Measurements from ENCODE around the gene HERPUD1. TPM values are rescaled to one million over a fixed set of nuclear protein-coding genes. Genes with fewer than 3 reads are reported as not detected.
A peak's percentile ranks its signal among the peaks of the same experiment; 100 is the strongest.

Gene HERPUD1
- total RNA-seq, 3 donors from 2014 or later (not counting 1 experiment from before 2014, with no cell fraction given), result 181 to 266 (median 243) TPM

DNA sequence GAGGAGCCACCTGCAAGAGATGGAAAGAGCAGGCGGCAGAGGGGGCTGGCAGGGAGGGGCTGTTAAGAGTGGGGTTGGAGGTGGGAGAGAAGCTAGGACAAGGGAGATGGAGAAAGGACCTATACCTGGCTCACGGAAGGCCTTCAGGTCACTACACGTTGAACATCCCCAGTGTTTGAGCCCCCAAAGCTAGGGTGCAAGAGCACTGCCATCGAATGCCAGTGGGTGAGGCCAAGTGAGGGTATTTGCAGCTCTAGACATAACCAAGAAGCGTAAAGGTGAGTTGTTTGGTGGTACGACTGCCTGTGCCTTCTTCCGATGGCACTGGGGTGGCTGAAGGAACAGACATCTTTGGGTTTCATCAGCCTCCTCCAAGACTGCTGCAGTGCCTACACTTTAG, 17.0 kb upstream of the HERPUD1 start:
- Histone ChIP-seq H3K36me3 (ENCODE audit: control insufficient read depth, insufficient read depth, low read length) (no peaks in the 10 kb centered on the region), H3K4me1 (ENCODE audit: control insufficient read depth, insufficient read depth, low read length) (peaks cover 57% of the 10 kb centered on the region), H3K27me3 (ENCODE audit: control insufficient read depth, insufficient read depth, low read length) (no peaks in the 10 kb centered on the region), H3K27ac (ENCODE audit: low read length) (no peak overlapping the region), H3K9me3 (ENCODE audit: control insufficient read depth, insufficient read depth, low read length) (no peaks in the 10 kb centered on the region), H3K4me3 (ENCODE audit: low read length) (no peak overlapping the region)
- intact Hi-C loops (cut with micrococcal nuclease), result no loop called here
- Mint-ChIP-seq H3K27me3 (ENCODE audit: low read depth in 2 of 2) (peaks cover 33 to 36% of the 10 kb centered on the region in 2 donors), H3K4me3 (no peak overlapping the region), H3K4me1 (peaks cover 9 to 25% of the 10 kb centered on the region in 2 donors), H3K36me3 (no peaks in the 10 kb centered on the region), H3K27ac (no peak overlapping the region), H3K9me3 (no peaks in the 10 kb centered on the region)
- ATAC-seq (no peak), DNase-seq (no peak)
- WGBS (ENCODE audit: insufficient coverage), result 92% methylated on average over 7 of the region's 7 CpGs
- TF ChIP-seq, protein P1, sequence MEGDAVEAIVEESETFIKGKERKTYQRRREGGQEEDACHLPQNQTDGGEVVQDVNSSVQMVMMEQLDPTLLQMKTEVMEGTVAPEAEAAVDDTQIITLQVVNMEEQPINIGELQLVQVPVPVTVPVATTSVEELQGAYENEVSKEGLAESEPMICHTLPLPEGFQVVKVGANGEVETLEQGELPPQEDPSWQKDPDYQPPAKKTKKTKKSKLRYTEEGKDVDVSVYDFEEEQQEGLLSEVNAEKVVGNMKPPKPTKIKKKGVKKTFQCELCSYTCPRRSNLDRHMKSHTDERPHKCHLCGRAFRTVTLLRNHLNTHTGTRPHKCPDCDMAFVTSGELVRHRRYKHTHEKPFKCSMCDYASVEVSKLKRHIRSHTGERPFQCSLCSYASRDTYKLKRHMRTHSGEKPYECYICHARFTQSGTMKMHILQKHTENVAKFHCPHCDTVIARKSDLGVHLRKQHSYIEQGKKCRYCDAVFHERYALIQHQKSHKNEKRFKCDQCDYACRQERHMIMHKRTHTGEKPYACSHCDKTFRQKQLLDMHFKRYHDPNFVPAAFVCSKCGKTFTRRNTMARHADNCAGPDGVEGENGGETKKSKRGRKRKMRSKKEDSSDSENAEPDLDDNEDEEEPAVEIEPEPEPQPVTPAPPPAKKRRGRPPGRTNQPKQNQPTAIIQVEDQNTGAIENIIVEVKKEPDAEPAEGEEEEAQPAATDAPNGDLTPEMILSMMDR (IDR thresholded peaks at IDR 0.05), result no peak

DNA sequence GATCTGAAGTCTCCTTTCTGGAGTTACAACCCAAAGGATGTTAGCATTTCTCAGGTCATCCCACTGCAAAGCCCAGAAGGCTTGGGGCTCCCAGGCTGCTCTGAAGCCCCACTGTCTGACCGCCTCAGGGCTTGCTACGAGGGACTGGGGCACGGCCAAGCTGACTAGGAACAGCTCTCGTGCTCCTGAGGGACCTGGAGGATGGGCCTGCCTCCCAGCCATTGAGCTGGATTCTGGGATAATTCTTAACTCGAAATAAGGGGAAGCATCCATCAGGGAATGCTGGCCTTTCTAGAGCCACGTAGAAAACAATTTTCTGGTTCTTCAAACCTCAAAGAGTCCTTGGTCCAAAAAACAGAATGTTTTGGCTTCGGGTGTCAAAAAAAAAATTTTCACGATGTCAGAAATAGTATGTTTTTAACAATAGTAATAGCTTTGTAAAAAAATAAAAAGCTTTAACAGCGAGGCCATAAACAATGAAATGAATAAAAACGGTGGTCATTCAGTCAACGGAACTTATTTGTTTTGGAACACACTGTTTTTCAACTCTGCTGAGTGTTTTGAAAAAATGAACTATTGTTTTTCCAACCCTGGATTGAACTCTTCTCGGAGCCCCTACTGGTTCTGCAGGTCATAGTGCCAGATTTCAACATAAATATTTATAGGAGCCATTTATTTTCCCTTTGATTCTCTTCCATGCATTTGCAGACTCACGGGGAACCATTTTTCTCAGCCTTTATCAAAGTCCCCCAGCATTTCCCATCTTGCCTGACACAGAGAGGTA, 16.4 kb upstream of the HERPUD1 start:
- ATAC-seq, result no peak
- Histone ChIP-seq H3K27me3 (ENCODE audit: control insufficient read depth, insufficient read depth, low read length) (no peaks in the 10 kb centered on the region), H3K4me3 (ENCODE audit: low read length) (no peak overlapping the region), H3K9me3 (ENCODE audit: control insufficient read depth, insufficient read depth, low read length) (no peaks in the 10 kb centered on the region), H3K27ac (ENCODE audit: low read length) (peak overlapping the region; percentile 92), H3K36me3 (ENCODE audit: control insufficient read depth, insufficient read depth, low read length) (no peaks in the 10 kb centered on the region), H3K4me1 (ENCODE audit: control insufficient read depth, insufficient read depth, low read length) (peaks cover 51% of the 10 kb centered on the region)
- Mint-ChIP-seq H3K4me3 (no peak overlapping the region), H3K9me3 (no peaks in the 10 kb centered on the region), H3K27ac (no peak overlapping the region), H3K4me1 (peaks cover 9 to 25% of the 10 kb centered on the region in 2 donors), H3K36me3 (no peaks in the 10 kb centered on the region), H3K27me3 (ENCODE audit: low read depth in 2 of 2) (peaks cover 40 to 42% of the 10 kb centered on the region in 2 donors)
- TF ChIP-seq, protein P1 (IDR thresholded peaks at IDR 0.05), result no peak
- DNase-seq, result no peak
- 95% methylated on average over 13 of the region's 13 CpGs for WGBS (ENCODE audit: insufficient coverage)
- intact Hi-C loops (cut with micrococcal nuclease), result no loop called here

DNA sequence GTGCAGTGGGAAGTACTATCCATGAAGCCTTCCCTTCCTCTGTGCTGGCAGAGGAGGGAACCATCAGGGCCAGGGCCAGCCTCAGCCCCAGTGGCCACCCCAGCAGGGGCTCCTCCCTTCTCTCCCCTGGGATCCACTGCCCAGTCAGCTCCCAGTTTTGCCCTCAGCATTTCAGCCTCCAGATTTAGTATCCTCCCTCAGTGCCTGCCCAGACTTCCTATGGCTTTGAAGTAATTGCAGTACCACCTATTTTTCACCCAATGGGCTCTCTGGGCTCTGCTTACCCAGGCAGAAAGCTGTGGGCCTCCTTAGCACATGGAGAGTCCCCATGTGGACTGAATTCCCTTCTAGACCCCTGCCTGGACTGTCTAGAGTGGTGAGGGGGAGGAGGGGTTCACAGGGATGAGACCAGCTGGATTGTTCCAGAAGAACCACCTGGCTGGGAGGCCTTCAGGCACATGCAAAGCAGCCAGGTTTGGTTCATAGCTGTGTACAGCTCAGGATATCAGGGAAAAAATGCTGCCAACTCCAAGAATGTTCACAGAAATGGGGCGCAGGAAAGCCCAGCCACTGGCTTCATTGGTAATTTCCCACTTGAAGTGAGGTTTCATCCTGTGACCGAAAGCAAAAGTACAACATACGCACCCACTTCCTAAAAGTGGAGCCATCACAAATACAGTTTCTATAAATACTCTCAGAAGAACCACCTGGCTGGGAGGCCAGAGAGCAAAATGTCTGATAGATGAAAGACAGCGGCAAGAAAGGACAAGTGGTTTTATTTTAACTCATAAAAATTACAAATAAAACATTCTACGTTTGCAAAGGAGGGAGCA, 15.2 kb upstream of the HERPUD1 start:
- H3K4me3 Mint-ChIP-seq, result no peak overlapping the region
- intact Hi-C loops (cut with micrococcal nuclease), result no loop called here
- peaks cover 45 to 48% of the 10 kb centered on the region in 2 donors for H3K27me3 Mint-ChIP-seq (ENCODE audit: low read depth in 2 of 2)
- H3K9me3 Mint-ChIP-seq, result no peaks in the 10 kb centered on the region
- H3K27ac ChIP-seq (ENCODE audit: low read length), result peak overlapping the region; percentile 92
- TF ChIP-seq, protein P1 (IDR thresholded peaks at IDR 0.05), result no peak
- H3K9me3 ChIP-seq (ENCODE audit: control insufficient read depth, insufficient read depth, low read length), result no peaks in the 10 kb centered on the region
- no peaks in the 10 kb centered on the region for H3K36me3 ChIP-seq (ENCODE audit: control insufficient read depth, insufficient read depth, low read length)
- H3K36me3 Mint-ChIP-seq, result no peaks in the 10 kb centered on the region
- peak overlapping the region; percentile 30 to 81 for H3K27ac Mint-ChIP-seq
- no peaks in the 10 kb centered on the region for H3K27me3 ChIP-seq (ENCODE audit: control insufficient read depth, insufficient read depth, low read length)
- H3K4me1 ChIP-seq (ENCODE audit: control insufficient read depth, insufficient read depth, low read length), result peaks cover 38% of the 10 kb centered on the region
- peak; percentile 68 to 86 (median 83) for ATAC-seq
- peaks cover 9 to 25% of the 10 kb centered on the region in 2 donors for H3K4me1 Mint-ChIP-seq
- peak in 1 of 2 donors; percentile 68 for DNase-seq
- H3K4me3 ChIP-seq (ENCODE audit: low read length), result no peak overlapping the region
- 2% methylated on average over 4 of the region's 5 CpGs for WGBS (ENCODE audit: insufficient coverage)

Data from natural killer cell (primary cell).